ENCODE data around the gene FRYL.
"Not testable (repeated sequence)": the region's sequence is repeated elsewhere in the genome, so short reads cannot be mapped to it uniquely, and the experiment has no call there.

Gene FRYL

GRCh38 chr4:48746608-48747362 is 33.3 kb downstream of the FRYL start:
- Mint-ChIP-seq H3K27me3 (ENCODE audit: low read depth) (no peaks in the 10 kb centered on the region), H3K4me3 (no peak overlapping the region), H3K36me3 (ENCODE audit: low read depth) (peaks cover 12% of the 10 kb centered on the region), H3K9me3 (no peaks in the 10 kb centered on the region), H3K27ac (peak overlapping the region; percentile 64), H3K4me1 (ENCODE audit: low read depth) (peaks cover 36% of the 10 kb centered on the region)

GRCh38 chr4:48745223-48745622 is 34.9 kb downstream of the FRYL start:
- H3K4me3 Mint-ChIP-seq; H3K9me3 Mint-ChIP-seq; H3K27ac Mint-ChIP-seq; H3K27me3 Mint-ChIP-seq (ENCODE audit: low read depth): not testable (repeated sequence)
- Mint-ChIP-seq H3K4me1 (ENCODE audit: low read depth) (peaks cover 39% of the 10 kb centered on the region), H3K36me3 (ENCODE audit: low read depth) (peaks cover 12% of the 10 kb centered on the region)

- Mint-ChIP-seq H3K36me3 (ENCODE audit: low read depth) (peaks cover 14% of the 10 kb centered on the region), H3K4me1 (ENCODE audit: low read depth) (peaks cover 47% of the 10 kb centered on the region), H3K9me3 (peaks cover 3% of the 10 kb centered on the region), H3K27ac (no peak overlapping the region), H3K27me3 (ENCODE audit: low read depth) (no peaks in the 10 kb centered on the region), H3K4me3 (no peak overlapping the region)
These were observed 37.7 kb downstream of the FRYL start for GRCh38 chr4:48742412-48742811.

DNA sequence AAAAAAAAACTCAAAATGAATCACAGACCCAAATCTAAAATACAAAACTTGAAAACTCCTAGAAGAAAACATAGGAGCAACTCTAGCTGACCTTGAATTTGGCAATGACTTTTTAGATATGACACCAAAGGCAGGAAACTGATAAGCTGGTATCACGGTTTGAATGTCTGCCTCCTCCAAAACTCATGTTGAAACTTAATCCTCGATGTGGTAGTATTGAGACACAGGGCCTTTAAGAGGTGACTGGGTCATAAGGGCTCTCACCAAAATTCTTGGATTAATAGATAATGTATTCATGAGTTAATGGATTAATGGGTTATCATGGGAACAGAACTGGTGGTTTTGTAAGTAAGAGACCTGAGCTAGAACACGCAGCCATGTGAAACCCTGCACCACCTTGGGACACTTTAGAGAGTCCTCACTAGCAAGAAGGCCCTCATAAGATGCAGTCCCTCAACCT is 40.5 kb downstream of the FRYL start:
- no peak overlapping the region for H3K27ac Mint-ChIP-seq
- H3K4me1 Mint-ChIP-seq (ENCODE audit: low read depth): peaks cover 44% of the 10 kb centered on the region
- no peak overlapping the region for H3K4me3 Mint-ChIP-seq
- H3K9me3 Mint-ChIP-seq: peaks cover 10% of the 10 kb centered on the region
- H3K27me3 Mint-ChIP-seq (ENCODE audit: low read depth): no peaks in the 10 kb centered on the region
- H3K36me3 Mint-ChIP-seq (ENCODE audit: low read depth): peaks cover 12% of the 10 kb centered on the region

DNA sequence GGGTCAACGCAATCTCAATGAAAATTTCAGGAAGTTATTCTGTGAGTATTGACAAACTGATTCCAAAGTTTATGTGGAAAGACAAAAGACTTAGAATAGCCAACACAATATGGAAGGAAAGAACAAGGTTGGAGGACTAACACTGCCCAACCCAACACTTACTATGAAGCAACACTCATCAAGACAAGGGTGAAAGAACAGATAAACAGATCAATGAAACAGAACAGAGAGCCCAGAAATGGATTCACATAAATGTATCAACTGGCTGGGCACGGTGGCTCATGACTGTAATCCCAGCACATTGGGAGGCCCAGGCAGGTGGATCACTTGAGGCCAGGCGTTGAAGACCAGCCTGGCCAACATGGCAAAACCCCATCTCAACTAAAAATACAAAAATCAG is 41.2 kb downstream of the FRYL start:
- peaks cover 9% of the 10 kb centered on the region for H3K36me3 Mint-ChIP-seq (ENCODE audit: low read depth)
- peaks cover 12% of the 10 kb centered on the region for H3K9me3 Mint-ChIP-seq
- H3K27ac Mint-ChIP-seq: no peak overlapping the region
- peaks cover 47% of the 10 kb centered on the region for H3K4me1 Mint-ChIP-seq (ENCODE audit: low read depth)
- no peak overlapping the region for H3K4me3 Mint-ChIP-seq
- no peaks in the 10 kb centered on the region for H3K27me3 Mint-ChIP-seq (ENCODE audit: low read depth)

GRCh38 chr4:48728906-48729496 is 51.1 kb downstream of the FRYL start:
- Mint-ChIP-seq H3K4me3 (peak overlapping the region; percentile 49), H3K4me1 (ENCODE audit: low read depth) (peaks cover 59% of the 10 kb centered on the region)
- not testable (repeated sequence) for H3K9me3 Mint-ChIP-seq; H3K27me3 Mint-ChIP-seq (ENCODE audit: low read depth); H3K27ac Mint-ChIP-seq; H3K36me3 Mint-ChIP-seq (ENCODE audit: low read depth)

GRCh38 chr4:48727666-48728459 is 52.2 kb downstream of the FRYL start:
- H3K36me3 Mint-ChIP-seq (ENCODE audit: low read depth): peaks cover 8% of the 10 kb centered on the region
- H3K4me1 Mint-ChIP-seq (ENCODE audit: low read depth): peaks cover 59% of the 10 kb centered on the region
- H3K9me3 Mint-ChIP-seq: no peaks in the 10 kb centered on the region
- no peaks in the 10 kb centered on the region for H3K27me3 Mint-ChIP-seq (ENCODE audit: low read depth)
- H3K4me3 Mint-ChIP-seq: no peak overlapping the region
- peak overlapping the region; percentile 0 for H3K27ac Mint-ChIP-seq

- Mint-ChIP-seq H3K36me3 (ENCODE audit: low read depth) (peaks cover 6% of the 10 kb centered on the region), H3K27me3 (ENCODE audit: low read depth) (no peaks in the 10 kb centered on the region), H3K9me3 (peaks cover 5% of the 10 kb centered on the region), H3K4me1 (ENCODE audit: low read depth) (peaks cover 56% of the 10 kb centered on the region), H3K27ac (no peak overlapping the region), H3K4me3 (no peak overlapping the region)
These were observed 54.7 kb downstream of the FRYL start for GRCh38 chr4:48725414-48725813.

- no peaks in the 10 kb centered on the region for H3K27me3 Mint-ChIP-seq (ENCODE audit: low read depth)
- peaks cover 30% of the 10 kb centered on the region for H3K4me1 Mint-ChIP-seq (ENCODE audit: low read depth)
- no peak overlapping the region for H3K4me3 Mint-ChIP-seq
- peaks cover 13% of the 10 kb centered on the region for H3K36me3 Mint-ChIP-seq (ENCODE audit: low read depth)
- H3K27ac Mint-ChIP-seq: no peak overlapping the region
- H3K9me3 Mint-ChIP-seq: peaks cover 7% of the 10 kb centered on the region
These were observed 57.3 kb downstream of the FRYL start for GRCh38 chr4:48722509-48723446.

- peaks cover 12% of the 10 kb centered on the region for H3K4me1 Mint-ChIP-seq (ENCODE audit: low read depth)
- H3K36me3 Mint-ChIP-seq (ENCODE audit: low read depth): peaks cover 18% of the 10 kb centered on the region
- H3K27me3 Mint-ChIP-seq (ENCODE audit: low read depth): no peaks in the 10 kb centered on the region
- H3K9me3 Mint-ChIP-seq: peaks cover 11% of the 10 kb centered on the region
- H3K4me3 Mint-ChIP-seq: no peak overlapping the region
- H3K27ac Mint-ChIP-seq: no peak overlapping the region
These were observed 59.6 kb downstream of the FRYL start for GRCh38 chr4:48720459-48720858.

DNA sequence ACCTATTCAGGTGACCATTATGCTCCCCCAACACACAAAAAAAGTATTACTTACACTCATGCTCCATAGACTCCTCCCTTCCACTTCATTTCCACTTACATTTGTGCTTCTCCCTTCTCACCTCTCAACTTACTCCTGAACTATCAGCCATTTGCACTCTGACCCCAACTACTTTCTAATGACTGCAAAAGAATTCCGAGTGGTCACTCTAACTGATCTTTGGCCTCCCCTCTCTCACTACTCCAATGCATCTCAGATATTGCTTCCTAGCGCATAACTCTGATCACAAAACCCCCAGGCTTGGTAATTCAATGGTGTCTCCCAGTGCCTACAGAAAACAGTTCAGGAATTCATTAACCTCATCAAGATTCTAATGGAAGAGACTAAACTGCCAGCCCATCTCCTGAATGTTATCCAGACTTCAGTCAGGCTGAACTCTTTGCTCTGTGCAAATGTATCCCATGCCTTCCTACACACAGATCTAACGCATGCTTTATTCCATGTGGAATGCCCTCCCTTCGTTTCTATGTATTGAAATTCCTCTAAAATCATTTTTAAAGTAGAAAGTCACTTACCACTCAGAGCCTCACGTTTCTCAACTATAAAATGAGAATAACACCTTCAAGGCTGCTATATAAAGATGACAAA is 61.1 kb downstream of the FRYL start:
- peaks cover 9% of the 10 kb centered on the region for H3K4me1 Mint-ChIP-seq (ENCODE audit: low read depth)
- no peak overlapping the region for H3K27ac Mint-ChIP-seq
- no peaks in the 10 kb centered on the region for H3K27me3 Mint-ChIP-seq (ENCODE audit: low read depth)
- H3K4me3 Mint-ChIP-seq: no peak overlapping the region
- H3K36me3 Mint-ChIP-seq (ENCODE audit: low read depth): peaks cover 17% of the 10 kb centered on the region
- H3K9me3 Mint-ChIP-seq: peaks cover 11% of the 10 kb centered on the region

DNA sequence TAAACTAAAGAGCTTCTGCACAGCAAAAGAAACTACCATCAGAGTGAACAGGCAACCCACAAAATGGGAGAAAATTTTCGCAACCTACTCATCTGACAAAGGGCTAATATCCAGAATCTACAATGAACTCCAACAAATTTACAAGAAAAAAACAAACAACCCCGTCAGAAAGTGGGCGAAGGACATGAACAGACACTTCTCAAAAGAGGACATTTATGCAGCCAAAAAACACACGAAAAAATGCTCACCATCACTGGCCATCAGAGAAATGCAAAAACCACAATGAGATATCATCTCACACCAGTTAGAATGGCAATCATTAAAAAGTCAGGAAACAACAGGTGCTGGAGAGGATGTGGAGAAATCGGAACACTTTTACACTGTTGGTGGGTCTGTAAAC is 63.8 kb downstream of the FRYL start:
- H3K36me3 Mint-ChIP-seq (ENCODE audit: low read depth): peaks cover 19% of the 10 kb centered on the region
- H3K4me3 Mint-ChIP-seq; H3K4me1 Mint-ChIP-seq (ENCODE audit: low read depth); H3K27me3 Mint-ChIP-seq (ENCODE audit: low read depth); H3K27ac Mint-ChIP-seq: not testable (repeated sequence)
- peaks cover 19% of the 10 kb centered on the region for H3K9me3 Mint-ChIP-seq

DNA sequence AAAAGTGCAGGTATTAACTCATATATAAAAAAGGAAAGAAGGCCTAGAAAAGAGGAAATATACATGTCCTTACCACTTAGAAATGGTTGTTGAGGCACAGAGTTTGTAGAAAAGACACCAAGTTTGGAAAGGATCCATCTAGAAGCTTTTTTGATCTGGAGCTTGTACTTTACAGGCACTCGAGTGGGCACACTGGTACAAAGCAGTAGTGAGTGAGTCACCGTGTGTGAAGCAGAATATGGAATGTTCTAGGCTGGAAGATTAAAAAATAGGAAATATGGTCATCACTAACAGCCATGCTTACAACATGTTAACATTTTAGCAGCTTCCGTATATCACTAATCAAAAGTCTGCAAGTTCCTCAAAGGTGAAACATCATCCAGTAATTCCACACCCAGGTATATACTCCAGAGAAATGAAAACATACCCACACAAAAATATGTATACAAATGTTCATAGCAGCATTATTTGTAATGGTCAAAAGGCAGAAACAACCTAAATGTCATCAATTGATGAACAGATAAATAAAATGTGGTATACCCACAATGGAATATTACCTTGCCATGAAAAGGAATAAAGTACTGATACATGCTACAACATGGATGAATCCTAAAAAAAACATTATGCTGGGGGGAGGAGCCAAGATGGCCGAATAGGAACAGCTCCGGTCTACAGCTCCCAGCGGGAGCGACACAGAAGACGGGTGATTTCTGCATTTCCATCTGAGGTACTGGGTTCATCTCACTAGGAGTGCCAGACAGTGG is 69.5 kb downstream of the FRYL start:
- H3K4me1 Mint-ChIP-seq (ENCODE audit: low read depth): peaks cover 3% of the 10 kb centered on the region
- peaks cover 22% of the 10 kb centered on the region for H3K36me3 Mint-ChIP-seq (ENCODE audit: low read depth)
- no peak overlapping the region for H3K27ac Mint-ChIP-seq

More for the DNA sequence above, 69.5 kb downstream of the FRYL start:
- Mint-ChIP-seq H3K4me3 (no peak overlapping the region), H3K27me3 (ENCODE audit: low read depth) (no peaks in the 10 kb centered on the region), H3K9me3 (peaks cover 8% of the 10 kb centered on the region)
